GM23338 (cell line): Measurements from ENCODE around the gene PDE2A. TPM values are rescaled to one million over a fixed set of nuclear protein-coding genes. Genes with fewer than 3 reads are reported as not detected.

Experiments
- ATAC-seq: fragments of 200-7000 bp; cut with Tn5 transposase; 3 replicates; pipeline ENCODE4 v1.9.1; 2020
- DNase-seq: peaks from one replicate; pipeline ENCODE4 v3.0.0-alpha.2; 2015; ENCODE audit warnings: low spot score
- H2AFZ ChIP-seq: fragments of 200-600 bp; sonication (generic); 2 replicates; pipeline ENCODE4 v1.8.0; 2016; ENCODE audit warnings: antibody characterized with exemption, mild to moderate bottlenecking, moderate library complexity
- H3F3A ChIP-seq: fragments of 200-600 bp; sonication (generic); replicated peaks from 2 replicates; pipeline ENCODE4 v1.8.0; 2017; ENCODE audit warnings: antibody characterized with exemption, mixed run types, low read depth
- H3K27ac ChIP-seq: fragments of 200-600 bp; sonication (generic); 2 replicates; pipeline ENCODE4 v1.6.1; 2016; ENCODE audit warnings: low read depth
- H3K27me3 ChIP-seq: fragments of 200-600 bp; sonication (generic); 2 replicates; pipeline ENCODE4 v1.8.0; 2016; ENCODE audit warnings: mild to moderate bottlenecking, mixed run types, moderate library complexity; ENCODE audit not compliant: insufficient read depth
- H3K36me3 ChIP-seq: fragments of 200-600 bp; sonication (generic); 2 replicates; pipeline ENCODE4 v1.8.0; 2016; ENCODE audit warnings: mild to moderate bottlenecking; ENCODE audit not compliant: insufficient read depth
- H3K4me1 ChIP-seq: fragments of 200-600 bp; sonication (generic); 2 replicates; pipeline ENCODE4 v1.8.0; 2016; ENCODE audit warnings: mild to moderate bottlenecking, moderate library complexity; ENCODE audit not compliant: insufficient read depth
- H3K4me2 ChIP-seq: fragments of 200-600 bp; sonication (generic); 2 replicates; pipeline ENCODE4 v1.7.1; 2017; ENCODE audit warnings: mixed run types
- H3K4me3 ChIP-seq: fragments of 200-600 bp; sonication (generic); 2 replicates; pipeline ENCODE4 v1.6.1; 2016; ENCODE audit warnings: mixed run types
- H3K79me2 ChIP-seq: fragments of 200-600 bp; sonication (generic); replicated peaks from 2 replicates; pipeline ENCODE4 v1.8.0; 2017; ENCODE audit warnings: mild to moderate bottlenecking; ENCODE audit not compliant: insufficient read depth
- H3K9me2 ChIP-seq: fragments of 200-600 bp; sonication (generic); 2 replicates; pipeline ENCODE4 v1.8.0; 2017; ENCODE audit not compliant: insufficient read depth
- H4K20me1 ChIP-seq: fragments of 200-600 bp; sonication (generic); replicated peaks from 2 replicates; pipeline ENCODE4 v1.8.0; 2017; ENCODE audit warnings: mild to moderate bottlenecking; ENCODE audit not compliant: insufficient read depth
- H3K27ac Mint-ChIP-seq: 2 replicates; pipeline ENCODE4 v1.8.0; 2020; ENCODE audit warnings: inconsistent platforms, mild to moderate bottlenecking, moderate library complexity, mixed read lengths
- H3K27me3 Mint-ChIP-seq: 3 replicates; pipeline ENCODE4 v1.8.0; 2022; ENCODE audit warnings: low read depth, mild to moderate bottlenecking, moderate library complexity, mixed read lengths, inconsistent platforms; ENCODE audit not compliant: insufficient read depth, poor library complexity
- H3K36me3 Mint-ChIP-seq: 3 replicates; pipeline ENCODE4 v1.8.0; 2021; ENCODE audit warnings: low read depth, mild to moderate bottlenecking, inconsistent platforms, moderate library complexity, mixed read lengths
- H3K4me1 Mint-ChIP-seq: 3 replicates; pipeline ENCODE4 v1.8.0; 2020; ENCODE audit warnings: mild to moderate bottlenecking, inconsistent platforms, mixed read lengths
- H3K4me3 Mint-ChIP-seq: 3 replicates; pipeline ENCODE4 v1.8.0; 2021; ENCODE audit warnings: moderate library complexity, mild to moderate bottlenecking, inconsistent platforms, mixed read lengths
- H3K9me3 Mint-ChIP-seq: 3 replicates; pipeline ENCODE4 v1.8.0; 2020; ENCODE audit warnings: moderate library complexity, mild to moderate bottlenecking, inconsistent platforms, mixed read lengths
- CREB1 ChIP-seq: fragments of 250-450 bp; sonication (Bioruptor Pico); IDR thresholded peaks from 2 replicates; pipeline ENCODE4 v1.5.0; 2020; ENCODE audit warnings: low read depth, mild to moderate bottlenecking, moderate library complexity
- POLR2AphosphoS5 ChIP-seq: IDR thresholded peaks from 2 replicates; pipeline ENCODE4 v1.6.1; 2016; ENCODE audit warnings: antibody characterized with exemption, low read depth
- ZNF114 ChIP-seq: fragments of 250-450 bp; sonication (Bioruptor Pico); IDR thresholded peaks from 2 replicates; pipeline ENCODE4 v1.5.0; 2020; ENCODE audit warnings: mild to moderate bottlenecking, moderate library complexity
- ZNF331 ChIP-seq: fragments of 250-450 bp; sonication (Bioruptor Pico); IDR thresholded peaks from 2 replicates; pipeline ENCODE4 v1.5.0; 2020; ENCODE audit warnings: low read depth, mild to moderate bottlenecking, moderate library complexity
- polyA plus RNA-seq: library from polyadenylated mRNA; unstranded; fragments of >200 nt; fragmentation: Nextera tagmentation; extraction: Ambion mirVana; gene quantifications from 2 replicates; pipeline ENCODE4 v1.2.1, GENCODE V29; 2016
- total RNA-seq: library from RNA; depleted of rRNA; stranded (reverse); fragments of >200 nt; shearing (Covaris generic); gene quantifications from 2 replicates; pipeline ENCODE4 v1.2.3, GENCODE V29; 2014
- TF ChIP-seq, protein P1 (sequence below): fragments of 250-450 bp; sonication (Bioruptor Pico); IDR thresholded peaks from 2 replicates; pipeline ENCODE4 v1.5.0; 2020; ENCODE audit warnings: mild to moderate bottlenecking, moderate library complexity
- TF ChIP-seq, protein P2 (sequence below), 2 experiments: fragments of 200-600 bp in 1 of 2; sonication (generic) in 1 of 2; conservative IDR thresholded peaks; 2 replicates each; pipeline versions ENCODE4 v1.5.1 to v1.6.1; 2016 to 2017; ENCODE audit warnings: antibody characterized with exemption in 2 of 2, low read depth in 2 of 2, mild to moderate bottlenecking in 2 of 2, moderate library complexity in 1 of 2

Gene PDE2A
- total and polyA plus RNA-seq, 2 experiments from 2014 or later: 4.3 to 16.2 TPM

- Mint-ChIP-seq H3K9me3 (no peaks in the 10 kb centered on the region), H3K27me3 (peaks cover 14% of the 10 kb centered on the region), H3K4me1 (peaks cover 12% of the 10 kb centered on the region), H3K27ac (no peak overlapping the region), H3K4me3 (no peak overlapping the region), H3K36me3 (no peaks in the 10 kb centered on the region; the same call in 2 of the 3 replicates)
- Histone ChIP-seq H3K4me2 (no peak overlapping the region), H3K79me2 (no peaks in the 10 kb centered on the region), H3K27ac (no peak overlapping the region), H3K4me3 (no peak overlapping the region), H2AFZ (no peak overlapping the region), H3F3A (no peaks in the 10 kb centered on the region), H3K4me1 (0 out of 2 replicates have a peak, but pooled peaks cover 6% of the 10 kb centered on the region), H3K36me3 (no peaks in the 10 kb centered on the region), H4K20me1 (no peaks in the 10 kb centered on the region), H3K9me2 (no peaks in the 10 kb centered on the region), H3K27me3 (no peaks in the 10 kb centered on the region)
- ATAC-seq (no peak), DNase-seq (no peak)
- no peak for TF ChIP-seq CREB1 (CRISPR knock-in tag)
- no peak for TF ChIP-seq ZNF331 (CRISPR knock-in tag)
- TF ChIP-seq, protein P1, sequence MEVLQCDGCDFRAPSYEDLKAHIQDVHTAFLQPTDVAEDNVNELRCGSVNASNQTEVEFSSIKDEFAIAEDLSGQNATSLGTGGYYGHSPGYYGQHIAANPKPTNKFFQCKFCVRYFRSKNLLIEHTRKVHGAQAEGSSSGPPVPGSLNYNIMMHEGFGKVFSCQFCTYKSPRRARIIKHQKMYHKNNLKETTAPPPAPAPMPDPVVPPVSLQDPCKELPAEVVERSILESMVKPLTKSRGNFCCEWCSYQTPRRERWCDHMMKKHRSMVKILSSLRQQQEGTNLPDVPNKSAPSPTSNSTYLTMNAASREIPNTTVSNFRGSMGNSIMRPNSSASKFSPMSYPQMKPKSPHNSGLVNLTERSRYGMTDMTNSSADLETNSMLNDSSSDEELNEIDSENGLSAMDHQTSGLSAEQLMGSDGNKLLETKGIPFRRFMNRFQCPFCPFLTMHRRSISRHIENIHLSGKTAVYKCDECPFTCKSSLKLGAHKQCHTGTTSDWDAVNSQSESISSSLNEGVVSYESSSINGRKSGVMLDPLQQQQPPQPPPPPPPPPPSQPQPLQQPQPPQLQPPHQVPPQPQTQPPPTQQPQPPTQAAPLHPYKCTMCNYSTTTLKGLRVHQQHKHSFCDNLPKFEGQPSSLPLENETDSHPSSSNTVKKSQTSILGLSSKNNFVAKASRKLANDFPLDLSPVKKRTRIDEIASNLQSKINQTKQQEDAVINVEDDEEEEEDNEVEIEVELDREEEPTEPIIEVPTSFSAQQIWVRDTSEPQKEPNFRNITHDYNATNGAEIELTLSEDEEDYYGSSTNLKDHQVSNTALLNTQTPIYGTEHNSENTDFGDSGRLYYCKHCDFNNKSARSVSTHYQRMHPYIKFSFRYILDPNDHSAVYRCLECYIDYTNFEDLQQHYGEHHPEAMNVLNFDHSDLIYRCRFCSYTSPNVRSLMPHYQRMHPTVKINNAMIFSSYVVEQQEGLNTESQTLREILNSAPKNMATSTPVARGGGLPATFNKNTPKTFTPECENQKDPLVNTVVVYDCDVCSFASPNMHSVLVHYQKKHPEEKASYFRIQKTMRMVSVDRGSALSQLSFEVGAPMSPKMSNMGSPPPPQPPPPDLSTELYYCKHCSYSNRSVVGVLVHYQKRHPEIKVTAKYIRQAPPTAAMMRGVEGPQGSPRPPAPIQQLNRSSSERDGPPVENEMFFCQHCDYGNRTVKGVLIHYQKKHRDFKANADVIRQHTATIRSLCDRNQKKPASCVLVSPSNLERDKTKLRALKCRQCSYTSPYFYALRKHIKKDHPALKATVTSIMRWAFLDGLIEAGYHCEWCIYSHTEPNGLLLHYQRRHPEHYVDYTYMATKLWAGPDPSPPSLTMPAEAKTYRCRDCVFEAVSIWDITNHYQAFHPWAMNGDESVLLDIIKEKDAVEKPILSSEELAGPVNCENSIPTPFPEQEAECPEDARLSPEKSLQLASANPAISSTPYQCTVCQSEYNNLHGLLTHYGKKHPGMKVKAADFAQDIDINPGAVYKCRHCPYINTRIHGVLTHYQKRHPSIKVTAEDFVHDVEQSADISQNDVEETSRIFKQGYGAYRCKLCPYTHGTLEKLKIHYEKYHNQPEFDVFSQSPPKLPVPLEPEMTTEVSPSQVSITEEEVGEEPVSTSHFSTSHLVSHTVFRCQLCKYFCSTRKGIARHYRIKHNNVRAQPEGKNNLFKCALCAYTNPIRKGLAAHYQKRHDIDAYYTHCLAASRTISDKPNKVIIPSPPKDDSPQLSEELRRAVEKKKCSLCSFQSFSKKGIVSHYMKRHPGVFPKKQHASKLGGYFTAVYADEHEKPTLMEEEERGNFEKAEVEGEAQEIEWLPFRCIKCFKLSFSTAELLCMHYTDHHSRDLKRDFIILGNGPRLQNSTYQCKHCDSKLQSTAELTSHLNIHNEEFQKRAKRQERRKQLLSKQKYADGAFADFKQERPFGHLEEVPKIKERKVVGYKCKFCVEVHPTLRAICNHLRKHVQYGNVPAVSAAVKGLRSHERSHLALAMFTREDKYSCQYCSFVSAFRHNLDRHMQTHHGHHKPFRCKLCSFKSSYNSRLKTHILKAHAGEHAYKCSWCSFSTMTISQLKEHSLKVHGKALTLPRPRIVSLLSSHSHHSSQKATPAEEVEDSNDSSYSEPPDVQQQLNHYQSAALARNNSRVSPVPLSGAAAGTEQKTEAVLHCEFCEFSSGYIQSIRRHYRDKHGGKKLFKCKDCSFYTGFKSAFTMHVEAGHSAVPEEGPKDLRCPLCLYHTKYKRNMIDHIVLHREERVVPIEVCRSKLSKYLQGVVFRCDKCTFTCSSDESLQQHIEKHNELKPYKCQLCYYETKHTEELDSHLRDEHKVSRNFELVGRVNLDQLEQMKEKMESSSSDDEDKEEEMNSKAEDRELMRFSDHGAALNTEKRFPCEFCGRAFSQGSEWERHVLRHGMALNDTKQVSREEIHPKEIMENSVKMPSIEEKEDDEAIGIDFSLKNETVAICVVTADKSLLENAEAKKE (CRISPR knock-in tag): no peak
- TF ChIP-seq POLR2AphosphoS5: no peak
- TF ChIP-seq, protein P2, sequence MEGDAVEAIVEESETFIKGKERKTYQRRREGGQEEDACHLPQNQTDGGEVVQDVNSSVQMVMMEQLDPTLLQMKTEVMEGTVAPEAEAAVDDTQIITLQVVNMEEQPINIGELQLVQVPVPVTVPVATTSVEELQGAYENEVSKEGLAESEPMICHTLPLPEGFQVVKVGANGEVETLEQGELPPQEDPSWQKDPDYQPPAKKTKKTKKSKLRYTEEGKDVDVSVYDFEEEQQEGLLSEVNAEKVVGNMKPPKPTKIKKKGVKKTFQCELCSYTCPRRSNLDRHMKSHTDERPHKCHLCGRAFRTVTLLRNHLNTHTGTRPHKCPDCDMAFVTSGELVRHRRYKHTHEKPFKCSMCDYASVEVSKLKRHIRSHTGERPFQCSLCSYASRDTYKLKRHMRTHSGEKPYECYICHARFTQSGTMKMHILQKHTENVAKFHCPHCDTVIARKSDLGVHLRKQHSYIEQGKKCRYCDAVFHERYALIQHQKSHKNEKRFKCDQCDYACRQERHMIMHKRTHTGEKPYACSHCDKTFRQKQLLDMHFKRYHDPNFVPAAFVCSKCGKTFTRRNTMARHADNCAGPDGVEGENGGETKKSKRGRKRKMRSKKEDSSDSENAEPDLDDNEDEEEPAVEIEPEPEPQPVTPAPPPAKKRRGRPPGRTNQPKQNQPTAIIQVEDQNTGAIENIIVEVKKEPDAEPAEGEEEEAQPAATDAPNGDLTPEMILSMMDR (conservative IDR thresholded peaks at IDR 0.05; ENCODE audit: low read depth in 2 of 2): no peak
- no peak for TF ChIP-seq ZNF114 (CRISPR knock-in tag)
Measured at GRCh38 chr11:72576661-72577060, 97.6 kb downstream of the PDE2A start.
